Psoas muscle (tissue), 8 donors: ENCODE results near the gene SNRPD3. TPM values are rescaled to one million over a fixed set of nuclear protein-coding genes. Genes with fewer than 3 reads are reported as not detected.

Experiments used
- ATAC-seq, 4 donors: fragments of 200-7000 bp; cut with Tn5 transposase; one replicate each; pipeline ENCODE4 v1.9.1; 2020; ENCODE audit warnings: moderate library complexity in 3 of 4, mild to moderate bottlenecking in 2 of 4
- DNase-seq, 2 donors: peaks; one replicate each; pipeline ENCODE4 v3.0.0-alpha.2; 2020
- H3K27ac ChIP-seq: fragments of 200-600 bp; one replicate; pipeline ENCODE4 v1.8.0; 2022
- H3K27me3 ChIP-seq, 3 donors: fragments of 200-600 bp in 1 of 3; one replicate each; pipeline versions ENCODE4 v1.6.1 to v1.8.0; 2013 to 2022; ENCODE audit warnings: low read length in 2 of 3, mild to moderate bottlenecking in 2 of 3, moderate library complexity in 1 of 3; ENCODE audit not compliant: insufficient read depth in 3 of 3
- H3K36me3 ChIP-seq, 2 donors: fragments of 200-600 bp in 1 of 2; one replicate each; pipeline versions ENCODE4 v1.6.1 to v1.8.0; 2013 to 2022; ENCODE audit warnings: low read depth in 1 of 2, mild to moderate bottlenecking in 1 of 2, moderate library complexity in 1 of 2; ENCODE audit not compliant: insufficient read depth in 1 of 2
- H3K4me1 ChIP-seq: fragments of 200-600 bp; one replicate; pipeline ENCODE4 v1.8.0; 2022
- H3K4me3 ChIP-seq: fragments of 200-600 bp; one replicate; pipeline ENCODE4 v1.8.0; 2022; ENCODE audit warnings: mild to moderate bottlenecking
- H3K9me3 ChIP-seq: fragments of 200-600 bp; one replicate; pipeline ENCODE4 v1.8.0; 2022
- CTCF ChIP-seq: fragments of 200-600 bp; IDR thresholded peaks from one replicate; pipeline ENCODE4 v1.8.0; 2022; ENCODE audit warnings: antibody characterized with exemption
- WGBS, 3 donors: extraction: QIAGEN DNeasy Blood & Tissue Kit; methylation state at CpG; one replicate each; pipeline versions ENCODE4 v1.1.6 to v1.1.7; 2013; 5-methylcytosine and 5-hydroxymethylcytosine counted together
- intact Hi-C, 2 donors: fragments of 100-400 bp; cut with DNase I; formaldehyde crosslinking; loops; one replicate each; pipeline versions ENCODE4 v1.11.0 to v1.14.2; 2022
- long read RNA-seq, 2 donors: library from polyadenylated mRNA; unstranded; transcript quantifications; one replicate each; pipeline ENCODE4 v2.0.0, GENCODE V29; 2021
- polyA plus RNA-seq, 3 donors: library from polyadenylated mRNA; stranded (reverse); fragments of 200-250 nt; gene quantifications; one replicate each; pipeline ENCODE4 v1.2.3, GENCODE V29; 2013
- total RNA-seq, 4 donors: library from RNA; stranded (reverse); fragmentation: NEBNext Ultra II Directional in 2 of 4; extraction: Animal tissue kit (Norgen Biotek cat#: 25700) in 2 of 4; gene quantifications; one replicate each; pipeline versions ENCODE4 v1.2.1 to v1.2.4, GENCODE V29; 2021 to 2023
- donor health status: healthy with polysubstance abuse.
- donor health status: DM: no; HTN: no; CAD: no; lungs with moderate emphysema.
- donor health status: Bipolar disorder and iron deficiency.
- donor health status: healthy.
- donor health status: DM: yes; HTN: yes; CAD: no.
- donor health status: DM: no; HTN: no; CAD: no.
- donor health status: DM: no; HTN: no; CAD: no.
- donor health status: DM: yes; HTN: yes; CAD: no.

The SNRPD3 gene
- total RNA-seq (10 to 100 TPM; 68.8 to 90.5 (median 75.8) TPM), polyA plus RNA-seq (100 to 1,000 TPM in 2 of 3 donors, 10 to 100 TPM in 1; 82.7 to 129 (median 110) TPM)
- long read RNA-seq, donor 1, transcript SNRPD3-201 (4 exons, 1,763 nt): major isoform, 22 of 24 reads
- long read RNA-seq, donor 1, partial matches to known transcripts: 0 of 24 reads
- long read RNA-seq, donor 1, other reads (novel, unspliced or antisense): 2 of 24 reads
- long read RNA-seq, donor 2, transcript SNRPD3-201 (4 exons, 1,763 nt): major isoform, 49 of 52 reads
- long read RNA-seq, donor 2, partial matches to known transcripts: 1 of 52 reads
- long read RNA-seq, donor 2, other reads (novel, unspliced or antisense): 2 of 52 reads

- ATAC-seq: peak; percentile 88 to 92 (median 90)
- peak; percentile 100 for DNase-seq
- intact Hi-C loops: loop anchor here in 1 of 2 donors (10.0 kb wide), 1 partner anchor 641 kb away; no protein-coding TSS in a partner anchor
- Histone ChIP-seq H3K4me1 (peaks cover 58% of the 10 kb centered on the region), H3K9me3 (no peaks in the 10 kb centered on the region), H3K36me3 (peaks cover 6 to 32% of the 10 kb centered on the region in 2 donors), H3K27me3 (no peaks in the 10 kb centered on the region), H3K27ac (peak within 1 kb of the TSS; percentile 95), H3K4me3 (peak within 1 kb of the TSS; percentile 87)
- peak; percentile 16 for TF ChIP-seq CTCF
- 0 to 1% (median 0%) methylated on average over 51 to 59 of the region's 59 CpGs for WGBS, 3 donors
These were observed at the start of gene SNRPD3 for GRCh38 chr22:24555165-24556039. Gene SNRPD3, plus strand, starts transcription at chr22:24555999. Its CDS starts 1,676 bp downstream, at chr22:24557675.

GRCh38 chr22:24506802-24507438 is 48.9 kb upstream of the SNRPD3 start:
- H3K27ac ChIP-seq: no peak overlapping the region
- WGBS, 3 donors: 67 to 81% (median 68%) methylated on average over 6 of the region's 6 CpGs
- intact Hi-C loops: loop anchor here in 1 of 2 donors (10.0 kb wide), 1 partner anchor 182 kb away; no protein-coding TSS in a partner anchor
- H3K27me3 ChIP-seq: no peaks in the 10 kb centered on the region
- TF ChIP-seq CTCF: no peak
- no peak overlapping the region for H3K4me3 ChIP-seq
- no peaks in the 10 kb centered on the region for H3K36me3 ChIP-seq
- peaks cover 19% of the 10 kb centered on the region for H3K4me1 ChIP-seq
- DNase-seq (no peak), ATAC-seq (no peak)
- no peaks in the 10 kb centered on the region for H3K9me3 ChIP-seq

- H3K4me3 ChIP-seq: no peak overlapping the region
- H3K4me1 ChIP-seq: peaks cover 24% of the 10 kb centered on the region
- DNase-seq (no peak), ATAC-seq (no peak)
- 81 to 84% (median 82%) methylated on average over 7 of the region's 7 CpGs for WGBS, 3 donors
- no peak overlapping the region for H3K27ac ChIP-seq
- TF ChIP-seq CTCF: no peak
- no peaks in the 10 kb centered on the region for H3K36me3 ChIP-seq
- no peaks in the 10 kb centered on the region for H3K27me3 ChIP-seq
- H3K9me3 ChIP-seq: no peaks in the 10 kb centered on the region
- intact Hi-C loops: loop anchor here in 1 of 2 donors (10.0 kb wide), 1 partner anchor 183 kb away; no protein-coding TSS in a partner anchor
These were observed 48.1 kb upstream of the SNRPD3 start for GRCh38 chr22:24507716-24508115.

GRCh38 chr22:24510637-24511625 is 44.9 kb upstream of the SNRPD3 start:
- Histone ChIP-seq H3K27me3 (no peaks in the 10 kb centered on the region), H3K4me3 (peak overlapping the region; percentile 32), H3K36me3 (no peaks in the 10 kb centered on the region), H3K27ac (peak overlapping the region; percentile 69), H3K4me1 (peaks cover 24% of the 10 kb centered on the region), H3K9me3 (no peaks in the 10 kb centered on the region)
- ATAC-seq (peak; percentile 84 to 91 (median 88)), DNase-seq (peak in 1 of 2 donors; percentile 35)
- intact Hi-C loops: no loop called here
- TF ChIP-seq CTCF: no peak
- 15 to 31% (median 24%) methylated on average over 10 of the region's 10 CpGs for WGBS, 3 donors
